ENCODE measurements around the gene AREL1. TPM values are rescaled to one million over a fixed set of nuclear protein-coding genes. Genes with fewer than 3 reads are reported as not detected.
A peak's percentile ranks its signal among the peaks of the same experiment; 100 is the strongest.

AREL1 gene
- total RNA-seq, 3 donors from 2014 or later: 39.9 to 60.1 (median 42.2) TPM

DNA sequence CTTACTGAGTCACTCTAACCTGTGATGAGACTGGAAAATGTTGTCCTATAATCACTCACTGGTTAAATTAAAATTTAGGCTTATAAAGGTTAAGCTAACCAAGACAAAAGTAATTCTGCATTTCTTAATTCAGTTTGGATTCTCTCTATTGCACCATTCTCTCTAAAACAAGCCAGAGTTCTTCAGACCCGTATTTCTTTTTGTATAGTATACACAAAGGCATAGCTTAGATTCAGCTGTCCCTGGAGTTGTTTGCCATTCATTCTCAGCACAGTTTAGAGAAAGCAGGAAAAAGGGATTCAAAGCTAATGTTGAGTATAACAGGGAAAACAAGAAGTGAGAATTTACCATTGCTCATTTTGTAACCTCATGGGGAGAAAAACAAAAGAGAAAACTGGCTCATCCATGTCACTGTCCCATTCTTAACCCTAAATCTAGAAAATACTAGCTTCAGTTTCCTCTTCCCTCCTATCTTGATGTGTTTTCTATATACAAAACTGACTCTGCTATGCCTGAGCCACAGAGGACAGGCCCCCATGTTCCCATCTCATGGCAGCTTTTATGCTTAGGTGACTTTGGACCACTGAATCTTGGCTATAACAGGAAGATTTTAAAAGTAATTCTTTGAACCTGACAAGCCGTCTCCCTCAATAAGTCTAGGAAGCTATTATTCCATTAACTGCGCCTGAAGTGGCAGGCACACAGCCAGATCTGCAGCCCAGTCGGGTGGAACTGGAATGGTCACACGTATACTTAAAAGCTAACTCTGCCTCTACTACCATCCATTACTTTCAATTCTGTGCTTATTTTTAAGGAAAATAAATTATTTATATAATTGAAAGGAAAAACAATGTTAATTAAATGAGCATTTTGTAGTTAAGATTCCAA is 7.0 kb downstream of the AREL1 start:
- DNase-seq (no peak), ATAC-seq (no peak)
- intact Hi-C loops (cut with DNase I, micrococcal nuclease): no loop called here
- H3K36me3 ChIP-seq (ENCODE audit: low read depth): no peaks in the 10 kb centered on the region
- no peak overlapping the region for H3K4me3 ChIP-seq
- peaks cover 4% of the 10 kb centered on the region for H3K9me3 ChIP-seq
- TF ChIP-seq, protein P1, sequence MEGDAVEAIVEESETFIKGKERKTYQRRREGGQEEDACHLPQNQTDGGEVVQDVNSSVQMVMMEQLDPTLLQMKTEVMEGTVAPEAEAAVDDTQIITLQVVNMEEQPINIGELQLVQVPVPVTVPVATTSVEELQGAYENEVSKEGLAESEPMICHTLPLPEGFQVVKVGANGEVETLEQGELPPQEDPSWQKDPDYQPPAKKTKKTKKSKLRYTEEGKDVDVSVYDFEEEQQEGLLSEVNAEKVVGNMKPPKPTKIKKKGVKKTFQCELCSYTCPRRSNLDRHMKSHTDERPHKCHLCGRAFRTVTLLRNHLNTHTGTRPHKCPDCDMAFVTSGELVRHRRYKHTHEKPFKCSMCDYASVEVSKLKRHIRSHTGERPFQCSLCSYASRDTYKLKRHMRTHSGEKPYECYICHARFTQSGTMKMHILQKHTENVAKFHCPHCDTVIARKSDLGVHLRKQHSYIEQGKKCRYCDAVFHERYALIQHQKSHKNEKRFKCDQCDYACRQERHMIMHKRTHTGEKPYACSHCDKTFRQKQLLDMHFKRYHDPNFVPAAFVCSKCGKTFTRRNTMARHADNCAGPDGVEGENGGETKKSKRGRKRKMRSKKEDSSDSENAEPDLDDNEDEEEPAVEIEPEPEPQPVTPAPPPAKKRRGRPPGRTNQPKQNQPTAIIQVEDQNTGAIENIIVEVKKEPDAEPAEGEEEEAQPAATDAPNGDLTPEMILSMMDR (IDR thresholded peaks at IDR 0.05): no peak
- no peaks in the 10 kb centered on the region for H3K4me1 ChIP-seq (ENCODE audit: low read depth)

DNA sequence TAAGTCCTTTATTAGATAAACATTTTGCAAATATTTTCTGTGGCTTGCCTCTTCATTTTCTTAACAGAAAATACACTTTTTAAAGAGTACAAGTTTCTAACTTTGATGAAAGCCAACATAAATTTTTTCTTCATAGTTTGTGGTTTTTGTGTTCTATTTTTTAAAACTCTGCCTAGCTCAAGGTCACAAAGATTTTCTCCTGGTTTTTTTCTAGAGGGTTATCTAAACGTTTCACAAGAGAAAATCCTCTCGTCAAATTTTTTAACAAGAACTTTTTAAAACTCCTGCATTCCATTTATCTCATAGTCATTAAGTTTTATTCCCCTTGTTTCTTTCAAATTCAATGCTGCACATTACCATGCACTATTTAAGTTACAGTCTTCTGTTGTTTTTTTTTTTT is 8.2 kb downstream of the AREL1 start:
- Histone ChIP-seq H3K4me1 (ENCODE audit: low read depth) (no peaks in the 10 kb centered on the region), H3K9me3 (peaks cover 4% of the 10 kb centered on the region), H3K36me3 (ENCODE audit: low read depth) (no peaks in the 10 kb centered on the region), H3K4me3 (no peak overlapping the region)
- DNase-seq (no peak), ATAC-seq (no peak)
- intact Hi-C loops (cut with DNase I, micrococcal nuclease): no loop called here
- TF ChIP-seq, protein P1 (IDR thresholded peaks at IDR 0.05): no peak

DNA sequence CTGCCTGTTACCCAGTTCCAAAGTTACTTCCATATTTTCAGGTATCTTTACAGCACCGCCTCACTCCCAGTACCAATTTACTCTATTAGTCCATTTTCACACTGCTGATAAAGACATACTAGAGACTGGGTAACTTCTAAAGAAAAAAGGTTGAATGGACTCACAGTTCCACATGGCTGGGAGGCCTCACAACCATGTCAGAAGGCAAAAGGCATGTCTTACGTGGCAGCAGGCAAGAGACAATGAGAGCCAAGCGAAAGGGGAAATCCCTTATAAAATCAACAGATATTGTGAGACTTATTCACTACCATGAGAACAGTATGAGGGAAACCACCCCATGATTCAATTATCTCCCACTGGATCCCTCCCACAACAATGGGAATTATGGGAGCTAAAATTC is 9.8 kb downstream of the AREL1 start:
- no peaks in the 10 kb centered on the region for H3K36me3 ChIP-seq (ENCODE audit: low read depth)
- no peaks in the 10 kb centered on the region for H3K4me1 ChIP-seq (ENCODE audit: low read depth)
- ATAC-seq (no peak), DNase-seq (no peak)
- TF ChIP-seq, protein P1 (IDR thresholded peaks at IDR 0.05): no peak
- peaks cover 4% of the 10 kb centered on the region for H3K9me3 ChIP-seq
- intact Hi-C loops (cut with DNase I, micrococcal nuclease): no loop called here
- no peak overlapping the region for H3K4me3 ChIP-seq

DNA sequence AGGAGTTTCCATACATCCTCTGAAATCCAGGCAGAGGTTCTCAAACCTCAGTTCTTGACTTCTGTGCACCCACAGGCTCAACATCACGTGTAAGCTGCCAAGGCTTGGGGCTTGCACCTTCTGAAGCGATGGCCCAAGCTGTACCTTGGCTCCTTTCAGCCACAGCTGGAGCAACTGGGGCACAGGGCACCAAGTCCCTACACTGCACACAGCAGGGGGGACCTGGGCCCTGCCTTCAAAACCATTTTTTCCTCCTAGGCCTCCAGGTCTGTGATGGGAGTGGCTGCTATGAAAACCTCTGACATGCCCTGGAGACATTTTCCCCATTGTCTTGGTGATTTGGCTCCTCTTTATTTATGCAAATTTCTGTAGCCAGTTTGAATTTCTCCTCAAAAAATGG is 10.6 kb downstream of the AREL1 start:
- DNase-seq: no peak
- H3K36me3 ChIP-seq (ENCODE audit: low read depth): no peaks in the 10 kb centered on the region
- peaks cover 4% of the 10 kb centered on the region for H3K9me3 ChIP-seq
- TF ChIP-seq, protein P1 (IDR thresholded peaks at IDR 0.05): no peak
- intact Hi-C loops (cut with DNase I, micrococcal nuclease): no loop called here
- no peaks in the 10 kb centered on the region for H3K4me1 ChIP-seq (ENCODE audit: low read depth)
- no peak for ATAC-seq
- no peak overlapping the region for H3K4me3 ChIP-seq

DNA sequence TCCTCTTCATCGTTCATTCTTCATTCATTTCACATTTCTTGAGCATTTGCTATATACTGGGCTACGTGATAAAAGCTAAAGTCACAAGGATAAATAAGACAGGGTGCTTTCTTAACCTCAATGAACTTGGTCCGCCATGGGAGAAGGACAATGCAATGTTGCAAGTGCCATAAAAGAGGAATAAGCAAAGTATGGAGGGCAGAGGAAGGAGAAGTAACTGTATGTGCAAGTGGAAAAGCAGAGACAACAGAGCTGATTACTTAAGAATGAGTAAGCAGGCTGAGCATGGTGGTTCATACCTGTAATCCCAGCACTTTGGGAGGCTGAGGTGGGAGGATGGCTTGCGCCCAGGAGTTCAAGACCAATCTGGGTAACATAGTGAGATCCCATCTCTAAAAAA is 14.4 kb downstream of the AREL1 start:
- intact Hi-C loops (cut with DNase I, micrococcal nuclease): no loop called here
- DNase-seq (no peak), ATAC-seq (peak; percentile 15)
- H3K9me3 ChIP-seq: peaks cover 4% of the 10 kb centered on the region
- H3K36me3 ChIP-seq (ENCODE audit: low read depth): no peaks in the 10 kb centered on the region
- TF ChIP-seq, protein P1 (IDR thresholded peaks at IDR 0.05): no peak
- H3K4me1 ChIP-seq (ENCODE audit: low read depth): no peaks in the 10 kb centered on the region
- no peak overlapping the region for H3K4me3 ChIP-seq
